Bone marrow (tissue), 2 donors: ENCODE measurements around the gene SMAD6.

ENCODE experiments used
- DNase-seq, 2 donors: peaks; one replicate each; lab custom pipeline; 2025; lab: John Stamatoyannopoulos, UW

SMAD6 gene

GRCh38 chr15:66702035-66702786 lies at the start of gene SMAD6:
Gene SMAD6 (plus strand): TSS chr15:66702236. CDS start chr15:66703259, 1,023 bp downstream.
- DNase-seq, result peak; percentile 72 to 74

- no peak for DNase-seq
These were observed 49.2 kb upstream of the SMAD6 start for GRCh38 chr15:66652806-66653205.

GRCh38 chr15:66653398-66653797 lies 48.6 kb upstream of the SMAD6 start:
- no peak for DNase-seq

- no peak for DNase-seq
These were observed 48.2 kb upstream of the SMAD6 start for GRCh38 chr15:66653852-66654251.

- DNase-seq, result no peak
These were observed 47.7 kb upstream of the SMAD6 start for GRCh38 chr15:66654361-66654738.

GRCh38 chr15:66654739-66655375 lies 47.2 kb upstream of the SMAD6 start:
- no peak for DNase-seq

- DNase-seq, result no peak
These were observed 46.5 kb upstream of the SMAD6 start for GRCh38 chr15:66655511-66655910.

- no peak for DNase-seq
These were observed 46.0 kb upstream of the SMAD6 start for GRCh38 chr15:66655997-66656396.

GRCh38 chr15:66657185-66658020 lies 44.6 kb upstream of the SMAD6 start:
- no peak for DNase-seq

- DNase-seq, result no peak
These were observed 44.0 kb upstream of the SMAD6 start for GRCh38 chr15:66658044-66658443.

- no peak for DNase-seq
These were observed 43.2 kb upstream of the SMAD6 start for GRCh38 chr15:66658855-66659254.

GRCh38 chr15:66659384-66659783 lies 42.7 kb upstream of the SMAD6 start:
- DNase-seq, result no peak

- DNase-seq, result no peak
These were observed 40.5 kb upstream of the SMAD6 start for GRCh38 chr15:66661432-66662096.

GRCh38 chr15:66662522-66662921 lies 39.5 kb upstream of the SMAD6 start:
- DNase-seq, result no peak

- DNase-seq, result no peak
These were observed 38.4 kb upstream of the SMAD6 start for GRCh38 chr15:66663664-66664063.

- no peak for DNase-seq
These were observed 31.9 kb upstream of the SMAD6 start for GRCh38 chr15:66670175-66670574.

GRCh38 chr15:66670762-66671580 lies 31.1 kb upstream of the SMAD6 start:
- no peak for DNase-seq

GRCh38 chr15:66672867-66673266 lies 29.2 kb upstream of the SMAD6 start:
- DNase-seq, result no peak

- DNase-seq, result no peak
These were observed 28.4 kb upstream of the SMAD6 start for GRCh38 chr15:66673410-66674322.

- no peak for DNase-seq
These were observed 27.3 kb upstream of the SMAD6 start for GRCh38 chr15:66674756-66675155.
